GM19043 (cell line): ENCODE data around the gene FGL2.
A peak's percentile ranks its signal among the peaks of the same experiment; 100 is the strongest.
"Not testable (repeated sequence)": the region's sequence is repeated elsewhere in the genome, so short reads cannot be mapped to it uniquely, and the experiment has no call there.

Experiments used
- ATAC-seq: cut with Tn5 transposase; IDR thresholded peaks from one replicate; pipeline ENCODE4 v1.9.1; 2021; ENCODE audit warnings: low read depth; ENCODE audit not compliant: unreplicated experiment

FGL2 gene

DNA sequence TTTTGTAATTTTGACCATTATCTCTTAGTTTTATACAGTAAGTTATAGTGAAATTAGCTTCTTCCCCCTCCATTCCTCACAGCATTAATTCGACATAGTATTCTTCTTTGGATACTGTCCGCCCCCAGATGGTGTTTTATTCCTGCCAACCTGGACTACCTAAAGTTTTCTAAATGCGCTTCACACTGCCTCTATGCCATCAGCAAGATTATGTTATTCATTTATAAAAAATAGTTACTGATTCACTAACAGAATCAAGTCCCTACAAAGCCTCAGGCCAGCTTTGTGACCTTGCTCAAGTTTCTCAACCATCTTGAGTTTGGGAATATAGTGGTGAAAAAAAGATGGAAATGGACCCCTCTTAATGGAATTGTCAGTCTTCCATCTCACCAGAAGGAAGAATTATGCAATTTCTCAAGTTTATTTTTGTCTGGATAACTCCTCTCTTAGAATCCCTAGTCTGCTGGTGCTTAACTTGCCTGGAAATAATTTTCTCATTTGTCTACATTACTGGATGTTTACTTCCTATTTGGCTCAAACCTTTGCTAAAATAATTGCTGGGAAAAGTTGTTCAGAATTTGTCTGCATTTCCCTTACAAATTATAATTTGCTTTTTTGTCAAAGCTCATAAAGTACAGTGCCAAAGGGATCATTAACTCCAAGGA is 16.7 kb upstream of the FGL2 start:
- no peak for ATAC-seq

DNA sequence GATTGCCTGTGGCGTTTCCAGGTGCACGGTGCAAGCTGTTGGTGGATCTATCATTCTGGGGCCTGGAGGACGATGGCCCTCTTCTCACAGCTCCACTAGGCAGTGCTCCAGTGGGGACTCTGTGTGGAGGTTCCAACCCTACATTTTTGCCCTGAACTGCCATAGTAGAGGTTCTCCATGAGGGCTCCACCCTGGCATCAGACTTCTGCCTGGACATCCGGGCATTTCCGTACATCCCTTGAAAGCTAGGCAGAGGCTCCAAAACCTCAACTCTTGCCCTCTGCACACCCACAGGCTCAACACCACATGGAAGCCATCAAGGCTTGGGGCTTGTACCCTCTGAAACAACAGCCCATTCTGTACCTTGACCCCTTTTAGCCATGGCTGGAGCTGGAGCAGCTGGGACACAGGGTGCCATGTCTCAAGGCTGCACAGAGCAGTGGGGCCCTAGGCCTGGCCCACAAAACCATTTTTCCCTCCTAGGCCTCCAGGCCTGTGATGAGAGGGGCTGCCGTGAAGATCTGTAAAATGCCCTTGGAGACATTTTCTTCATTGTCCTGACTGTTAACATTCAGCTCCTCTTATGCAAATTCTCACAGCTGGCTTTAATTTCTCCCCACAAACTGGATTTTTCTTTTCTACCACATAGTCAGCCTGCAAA is 10.0 kb upstream of the FGL2 start:
- ATAC-seq = no peak

DNA sequence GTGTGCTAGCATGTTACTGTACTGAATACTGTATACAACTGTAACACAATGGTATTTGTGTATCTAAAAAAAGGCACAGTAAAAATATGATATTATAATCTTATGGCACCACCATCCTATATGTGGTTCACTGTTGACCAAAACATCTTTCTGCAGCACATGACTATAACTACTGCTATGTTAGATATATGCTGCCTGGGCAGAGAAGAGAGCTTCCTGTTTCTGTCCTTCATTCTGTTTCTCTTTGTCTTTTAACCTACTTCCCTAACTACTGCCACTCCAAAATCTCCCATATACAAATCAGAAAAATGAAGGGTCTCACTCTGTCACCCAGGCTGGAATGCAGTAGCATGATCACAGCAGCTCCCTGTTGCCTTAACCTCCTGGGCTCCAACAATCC is 8.8 kb upstream of the FGL2 start:
- ATAC-seq = no peak

- no peak for ATAC-seq
Observed at GRCh38 chr7:77205706-77206105, 6.1 kb upstream of the FGL2 start.

DNA sequence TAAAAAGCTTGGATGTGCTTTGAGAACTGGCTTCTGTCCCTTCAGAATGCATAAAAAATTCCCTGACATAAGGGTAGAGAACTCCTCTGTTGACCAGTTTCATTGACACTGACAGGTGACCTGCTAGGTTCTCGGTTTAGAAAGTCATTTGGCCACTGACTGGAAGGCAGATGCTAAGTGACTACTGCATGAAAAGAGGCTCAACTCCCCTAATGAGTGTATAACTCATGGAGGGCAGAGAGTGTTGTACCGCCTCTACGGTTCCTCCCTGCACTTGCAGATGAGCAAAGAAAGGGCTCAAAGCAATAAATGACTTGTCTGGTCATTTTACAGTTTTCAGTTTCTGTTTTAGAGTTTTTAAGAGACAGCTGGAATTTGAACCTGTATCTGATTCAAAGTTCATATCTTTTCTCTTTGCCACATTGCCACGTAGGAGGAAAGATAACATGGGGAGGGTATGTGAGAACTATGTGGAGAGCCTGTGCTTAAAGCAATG is 2.9 kb upstream of the FGL2 start:
- ATAC-seq = peak; percentile 86

GRCh38 chr7:77200542-77200941 is 923 bp upstream of the FGL2 start:
- no peak for ATAC-seq

DNA sequence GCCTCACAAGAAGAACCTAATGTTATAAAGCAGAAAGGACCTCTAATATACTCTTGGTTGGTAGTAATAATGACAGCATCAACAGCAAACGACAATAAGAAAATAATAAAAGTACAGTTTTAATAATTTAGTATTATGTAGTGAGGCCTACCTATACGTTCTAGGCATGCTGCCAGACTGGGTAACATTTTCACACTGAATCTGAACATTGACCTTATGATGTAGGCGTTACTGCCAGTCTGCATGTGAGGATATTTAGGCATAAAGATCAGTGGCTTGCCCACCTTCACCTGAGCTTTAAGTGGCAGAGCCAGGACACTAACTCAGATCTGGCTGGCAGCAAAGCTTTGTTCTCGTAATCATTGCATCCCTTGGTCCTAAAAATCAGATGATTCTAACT is 2.5 kb downstream of the FGL2 start:
- no peak for ATAC-seq

DNA sequence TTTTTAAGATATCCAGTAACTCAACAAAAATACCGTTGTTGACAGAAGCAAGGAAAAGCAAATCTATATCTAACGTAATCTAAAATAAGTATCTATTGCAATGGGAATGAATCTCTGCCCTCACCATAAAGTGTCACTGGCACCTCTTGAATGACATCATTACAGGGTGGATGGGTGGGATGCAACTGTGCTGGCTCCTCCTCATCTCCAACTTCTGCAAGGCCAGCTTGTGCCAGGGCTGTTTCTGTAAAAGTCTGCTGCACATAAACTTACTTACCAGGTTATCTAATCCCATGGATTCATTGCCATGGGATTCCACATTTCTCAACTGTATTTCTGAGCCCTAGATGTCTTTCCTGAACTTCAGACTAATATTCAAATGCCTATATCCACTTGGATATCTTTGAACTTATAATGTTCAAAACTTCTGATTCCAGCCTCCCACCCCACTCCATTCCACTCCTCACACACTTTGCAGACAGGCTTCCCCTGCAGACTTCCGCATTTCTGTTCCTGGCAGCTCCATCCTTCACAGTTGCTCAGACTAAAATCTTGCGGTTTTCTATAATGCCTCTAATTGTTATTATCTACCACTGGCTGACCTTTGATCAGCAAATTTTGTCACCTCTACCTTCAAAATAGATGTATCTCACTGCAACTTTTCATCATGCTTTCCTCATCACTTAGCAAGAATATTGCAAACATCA is 10.7 kb downstream of the FGL2 start:
- no peak for ATAC-seq

DNA sequence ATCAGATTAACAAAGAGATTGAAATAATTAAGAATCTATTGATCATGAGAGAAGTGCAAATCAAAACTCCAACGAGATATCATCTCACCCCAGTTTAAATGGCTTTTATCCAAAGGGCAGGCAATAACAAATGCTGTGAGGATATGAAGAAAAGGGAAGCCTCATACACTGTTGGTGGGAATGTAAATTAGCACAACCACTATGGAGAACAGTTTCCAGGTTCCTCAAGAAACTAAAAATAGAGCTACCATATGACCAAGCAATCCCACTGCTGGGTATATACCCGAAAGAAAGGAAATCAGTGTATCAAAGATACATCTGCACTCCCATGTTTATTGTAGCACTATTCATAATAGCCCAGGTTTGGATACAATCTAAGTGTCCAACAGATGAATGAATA is 13.8 kb downstream of the FGL2 start:
- ATAC-seq = no peak

- no peak for ATAC-seq
Observed at GRCh38 chr7:77184990-77185389, 14.6 kb downstream of the FGL2 start.

GRCh38 chr7:77184463-77184862 is 15.2 kb downstream of the FGL2 start:
- no peak for ATAC-seq

DNA sequence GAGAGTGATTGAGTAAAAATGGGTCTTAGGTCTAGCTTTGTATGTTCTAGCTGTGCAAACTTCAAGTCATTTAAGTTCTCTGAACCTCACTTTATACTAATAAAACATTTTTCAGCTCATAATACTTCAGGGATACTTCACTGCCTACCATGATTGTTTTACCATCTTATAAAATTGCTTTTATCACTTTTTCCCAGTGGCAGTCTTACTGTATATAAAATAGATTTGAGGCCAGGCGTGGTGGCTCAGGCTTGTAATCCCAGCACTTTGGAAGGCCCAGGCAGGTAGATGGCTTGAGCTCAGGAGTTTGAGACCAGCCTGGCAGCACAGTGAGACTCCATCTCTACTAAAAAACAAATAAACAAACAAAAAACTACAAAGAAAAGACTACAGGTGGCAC is 17.4 kb downstream of the FGL2 start:
- ATAC-seq = no peak

DNA sequence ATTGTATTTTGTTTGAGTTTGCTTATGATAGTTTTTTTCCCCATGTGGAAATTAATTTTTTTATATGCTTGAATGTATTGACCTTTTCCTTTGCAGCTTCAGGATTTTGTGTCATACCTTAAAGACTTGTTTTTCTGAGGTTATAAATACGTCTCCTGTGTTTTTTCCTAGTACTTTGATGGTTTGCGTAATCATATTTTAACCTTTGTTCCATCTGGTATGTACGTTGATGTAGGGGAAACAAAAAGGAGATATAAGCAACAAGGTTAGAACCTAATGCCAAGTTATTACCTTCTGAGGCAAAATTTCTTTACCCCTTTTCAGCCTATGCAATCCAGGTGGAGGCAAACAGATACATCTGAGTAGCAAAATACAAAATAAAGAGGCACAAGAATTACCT is 17.9 kb downstream of the FGL2 start:
- ATAC-seq = no peak

GRCh38 chr7:77181015-77181595 is 18.5 kb downstream of the FGL2 start:
- no peak for ATAC-seq

GRCh38 chr7:77178024-77178423 is 21.6 kb downstream of the FGL2 start:
- not testable (repeated sequence) for ATAC-seq

- not testable (repeated sequence) for ATAC-seq
Observed at GRCh38 chr7:77177321-77177904, 22.2 kb downstream of the FGL2 start.

DNA sequence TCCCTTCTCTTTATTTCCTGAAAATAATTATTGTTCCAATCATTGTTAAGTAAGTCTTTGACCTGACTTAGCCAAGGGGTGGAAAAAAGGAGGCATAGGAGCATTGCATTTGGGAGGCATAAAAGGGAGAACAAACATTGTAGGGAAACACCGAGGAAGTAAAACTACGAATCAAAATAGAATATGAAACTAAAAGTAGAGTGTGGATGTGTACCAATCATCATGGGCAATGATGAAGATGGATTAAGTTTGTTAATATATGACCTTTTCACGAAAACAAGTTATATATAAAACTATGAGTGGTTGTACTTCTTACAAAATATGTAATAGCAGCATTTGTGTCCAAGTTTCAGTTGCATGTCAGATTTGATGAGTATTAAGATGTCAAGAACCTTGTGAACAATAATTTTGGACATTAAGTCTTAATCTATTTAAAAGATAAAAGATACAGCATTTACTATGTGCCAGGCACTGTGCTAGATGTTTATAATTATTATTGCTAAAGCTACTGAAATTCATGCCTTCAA is 24.3 kb downstream of the FGL2 start:
- peak; percentile 62 for ATAC-seq

- not testable (repeated sequence) for ATAC-seq
Observed at GRCh38 chr7:77174418-77174817, 25.2 kb downstream of the FGL2 start.

DNA sequence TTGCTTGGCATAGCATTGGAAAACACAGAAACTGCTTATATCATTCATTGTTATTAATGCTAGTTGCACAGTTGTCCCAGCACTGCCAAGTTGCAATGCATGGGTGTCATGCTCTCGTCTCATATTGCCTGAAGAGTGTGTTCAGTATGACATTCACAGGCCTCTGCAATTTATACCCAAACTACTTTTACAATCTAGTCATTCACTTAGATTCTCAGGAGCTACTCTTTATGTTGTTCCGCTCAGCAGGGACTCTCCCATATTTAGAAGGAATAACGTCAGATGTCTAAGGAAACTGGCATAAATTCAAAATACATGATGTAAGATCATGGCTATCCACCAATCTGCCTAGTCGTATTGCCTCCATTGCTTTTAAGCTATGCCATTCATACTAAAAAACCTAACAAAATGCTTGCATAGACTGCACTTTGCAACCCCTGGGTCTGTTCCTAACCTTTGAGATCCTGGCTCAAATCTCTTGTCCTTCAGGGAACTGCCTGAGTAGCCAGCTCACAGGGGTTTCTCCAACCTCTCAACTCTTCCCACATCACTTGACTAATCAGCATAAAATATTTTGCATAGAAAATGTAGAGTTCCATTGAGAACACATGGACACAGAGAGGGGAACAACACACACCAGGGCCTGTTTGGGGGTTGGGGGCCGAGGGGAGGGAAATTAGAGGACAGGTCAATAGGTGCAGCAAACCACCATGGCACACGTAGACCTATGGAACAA is 27.0 kb downstream of the FGL2 start:
- ATAC-seq = not testable (repeated sequence)

- ATAC-seq = not testable (repeated sequence)
Observed at GRCh38 chr7:77171073-77171472, 28.5 kb downstream of the FGL2 start.
